ENCODE measurements around the gene BMAL2.

Gene BMAL2

GRCh38 chr12:27355979-27356378 lies 23.3 kb downstream of the BMAL2 start:
- DNase-seq (ENCODE audit: low read depth in 2 of 2): no peak

DNA sequence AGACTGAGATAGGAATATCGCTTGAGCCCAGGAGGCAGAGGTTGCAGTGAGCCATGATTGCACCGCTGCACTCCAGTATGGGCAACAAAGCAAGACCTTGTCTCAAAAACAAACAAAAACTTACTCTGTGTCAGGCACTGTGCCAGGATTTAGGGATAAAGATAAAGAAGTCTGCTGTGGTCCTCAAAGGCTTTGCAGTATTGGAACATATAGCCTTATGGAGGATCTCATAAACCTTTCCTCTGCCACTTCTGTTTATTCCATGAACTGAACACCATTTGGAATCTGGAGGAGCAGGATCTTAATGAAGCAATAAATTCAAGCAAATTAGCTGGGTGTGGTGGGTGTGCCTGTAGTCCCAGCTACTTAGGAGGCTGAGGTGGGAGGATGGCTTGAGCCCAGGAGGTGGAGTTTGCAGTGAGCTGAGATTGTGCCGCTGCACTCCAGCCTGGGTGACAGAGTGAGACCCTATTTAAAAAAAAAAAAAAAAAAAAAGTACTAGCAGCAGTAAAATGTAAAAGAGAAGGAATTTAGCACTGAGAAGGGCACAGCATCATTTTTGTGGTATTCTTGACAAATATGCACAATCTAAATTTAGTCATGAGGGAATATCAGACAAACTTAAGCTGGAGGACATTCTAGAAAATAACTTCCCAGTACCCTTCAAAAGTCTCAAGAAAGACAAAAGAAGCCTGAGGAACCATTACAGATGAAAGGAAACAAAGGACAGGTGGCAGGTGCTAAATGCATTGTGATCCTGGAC lies 27.1 kb downstream of the BMAL2 start:
- no peak for DNase-seq (ENCODE audit: low read depth in 2 of 2)

GRCh38 chr12:27361372-27361771 lies 28.7 kb downstream of the BMAL2 start:
- no peak for DNase-seq (ENCODE audit: low read depth in 2 of 2)

DNA sequence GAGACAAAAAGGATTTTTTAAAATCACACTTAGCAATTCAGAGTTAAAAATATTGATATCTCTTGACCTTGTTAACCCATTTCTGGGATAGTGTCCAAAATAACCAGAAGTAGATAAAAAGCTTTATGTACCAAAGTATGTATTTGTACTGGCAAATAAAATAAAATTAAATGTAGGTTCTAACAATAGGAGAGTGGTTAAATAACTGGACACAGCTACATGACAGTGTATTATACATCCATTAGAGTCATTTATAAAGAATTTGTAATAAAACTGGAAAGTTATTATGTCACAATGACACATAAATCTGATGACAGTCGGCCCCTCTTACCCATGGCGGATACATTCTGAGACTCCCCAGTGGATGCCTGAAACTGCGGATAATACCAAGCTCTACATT lies 34.0 kb downstream of the BMAL2 start:
- DNase-seq (ENCODE audit: low read depth in 2 of 2): no peak

DNA sequence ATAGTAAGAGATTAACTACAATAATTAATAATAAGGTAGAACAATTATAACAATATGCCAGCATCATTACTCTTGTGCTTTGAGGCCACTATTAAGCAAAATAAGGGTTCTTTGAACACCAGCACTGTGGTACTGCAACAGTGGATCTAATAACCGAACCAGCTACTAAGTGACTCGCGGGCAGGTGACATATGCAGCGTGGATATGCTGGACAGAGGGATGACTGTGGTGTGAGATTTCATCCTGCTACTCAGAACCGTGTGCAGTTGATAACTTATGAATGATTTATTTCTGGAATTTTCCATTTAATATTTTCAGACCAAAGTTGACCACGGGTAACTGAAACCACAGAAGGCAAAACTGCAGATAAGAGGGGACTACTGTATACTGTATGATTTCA lies 34.4 kb downstream of the BMAL2 start:
- DNase-seq (ENCODE audit: low read depth in 2 of 2): no peak

- DNase-seq (ENCODE audit: low read depth in 2 of 2): no peak
These were observed 49.6 kb downstream of the BMAL2 start for GRCh38 chr12:27382171-27382795.
